HG03439 (cell line): ENCODE measurements around the gene COA7.

ENCODE experiments used
- ATAC-seq: cut with Tn5 transposase; IDR thresholded peaks from one replicate; pipeline ENCODE4 v1.9.1; 2021; ENCODE audit warnings: mild to moderate bottlenecking, moderate library complexity; ENCODE audit not compliant: unreplicated experiment

The COA7 gene

DNA sequence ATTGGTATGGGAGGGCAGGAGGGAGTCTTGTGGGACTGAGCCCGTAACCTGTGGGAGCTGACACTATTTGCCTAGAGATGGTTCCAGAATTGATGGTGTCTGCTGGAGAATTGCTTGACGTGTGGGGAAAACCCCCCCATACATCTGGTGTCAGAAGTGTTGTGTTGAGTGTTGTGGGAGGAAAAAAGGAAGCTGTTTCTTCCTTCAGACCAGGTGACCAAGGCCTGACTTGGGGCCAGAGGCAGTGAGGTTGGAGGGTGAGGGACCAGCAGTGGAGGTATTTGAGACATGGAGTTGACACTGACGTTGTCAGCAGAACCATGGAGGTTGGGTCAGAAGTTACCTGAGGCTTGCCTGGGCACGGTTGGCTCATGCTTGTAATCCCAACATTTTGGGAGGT lies 56.8 kb downstream of the COA7 start:
- no peak for ATAC-seq

DNA sequence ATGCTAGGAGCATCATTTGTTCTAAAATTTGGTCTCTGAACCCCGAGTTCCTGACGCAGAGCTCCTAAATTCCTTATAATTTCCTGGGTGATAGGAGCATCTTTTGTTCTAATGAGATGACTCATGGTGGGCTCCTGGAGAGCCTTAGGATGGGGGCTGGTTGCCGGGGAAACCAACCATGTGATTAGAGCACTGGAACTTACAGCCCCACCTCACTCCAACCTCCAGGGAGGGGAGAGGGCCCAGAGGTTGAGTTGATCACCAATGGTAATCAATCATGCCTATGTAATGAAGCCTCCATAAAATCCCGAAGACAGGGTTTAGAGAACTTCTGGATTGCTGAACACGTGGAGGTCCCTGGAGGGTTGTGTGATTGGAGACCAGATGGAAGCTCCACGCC lies 57.5 kb downstream of the COA7 start:
- ATAC-seq = no peak

DNA sequence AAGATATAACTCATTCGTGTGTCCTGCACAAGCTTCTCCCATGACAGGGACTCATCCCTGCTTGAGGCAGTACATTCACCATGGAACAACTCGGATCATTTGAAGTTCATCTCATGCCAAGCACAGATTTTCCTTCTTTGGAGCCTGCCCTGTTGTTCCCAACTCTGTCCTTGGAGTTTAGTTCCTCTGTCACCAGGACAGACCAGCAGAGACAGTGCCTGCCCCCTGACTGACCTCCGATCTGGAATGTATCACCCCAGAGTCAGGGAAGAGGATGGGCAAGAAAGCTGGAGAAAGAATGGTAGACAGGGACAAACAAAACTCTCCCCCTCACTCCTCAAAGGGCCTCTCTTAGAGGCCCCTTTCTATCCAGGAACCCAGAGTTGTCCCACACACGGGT lies 60.2 kb downstream of the COA7 start:
- ATAC-seq = no peak

DNA sequence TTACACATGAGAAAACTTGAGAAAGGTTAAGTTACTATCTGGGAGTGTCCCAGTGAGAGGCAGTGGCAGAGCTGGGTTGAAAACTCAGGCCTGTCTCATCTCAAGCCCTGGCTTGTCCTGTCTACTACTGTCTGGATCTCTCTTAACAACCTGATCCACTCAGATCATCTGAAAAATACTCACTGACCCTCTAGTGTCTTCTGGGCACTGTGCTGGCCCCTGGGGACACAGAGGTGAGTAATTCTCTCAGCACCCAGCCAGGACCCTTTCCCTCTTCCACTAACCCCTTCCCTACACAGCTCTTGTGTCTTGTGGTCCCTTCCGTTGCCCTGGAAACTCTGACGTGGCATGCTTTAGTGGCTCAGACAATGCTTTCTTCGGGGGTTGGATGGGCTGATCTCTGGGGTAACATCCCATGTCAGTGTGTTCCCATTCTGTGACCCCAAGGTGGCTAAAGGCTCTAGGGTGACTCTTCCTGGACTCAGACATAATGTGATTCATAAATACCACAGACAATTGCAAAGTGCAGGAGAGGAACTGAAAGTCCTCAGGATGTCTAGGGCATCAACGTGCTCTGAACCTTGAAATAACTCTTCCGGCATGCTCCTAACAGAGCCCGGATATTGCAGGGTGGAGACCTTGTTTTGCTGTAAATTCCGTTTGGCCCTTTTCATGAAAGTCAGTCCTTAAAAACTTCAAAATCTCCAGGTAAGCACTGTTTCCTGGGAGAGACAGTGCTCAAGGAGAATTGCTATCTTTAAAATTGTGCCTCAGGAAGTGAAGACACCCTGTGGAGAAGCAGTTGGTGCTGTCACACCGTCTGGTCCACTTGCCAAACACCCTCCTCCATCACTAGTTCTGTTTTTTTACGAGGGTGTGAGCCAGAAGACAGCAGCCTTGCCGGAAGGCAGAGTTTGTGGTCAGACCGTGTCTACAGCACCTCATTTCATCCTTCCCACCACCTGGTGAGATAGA lies 61.1 kb downstream of the COA7 start:
- peak; percentile 67 for ATAC-seq

DNA sequence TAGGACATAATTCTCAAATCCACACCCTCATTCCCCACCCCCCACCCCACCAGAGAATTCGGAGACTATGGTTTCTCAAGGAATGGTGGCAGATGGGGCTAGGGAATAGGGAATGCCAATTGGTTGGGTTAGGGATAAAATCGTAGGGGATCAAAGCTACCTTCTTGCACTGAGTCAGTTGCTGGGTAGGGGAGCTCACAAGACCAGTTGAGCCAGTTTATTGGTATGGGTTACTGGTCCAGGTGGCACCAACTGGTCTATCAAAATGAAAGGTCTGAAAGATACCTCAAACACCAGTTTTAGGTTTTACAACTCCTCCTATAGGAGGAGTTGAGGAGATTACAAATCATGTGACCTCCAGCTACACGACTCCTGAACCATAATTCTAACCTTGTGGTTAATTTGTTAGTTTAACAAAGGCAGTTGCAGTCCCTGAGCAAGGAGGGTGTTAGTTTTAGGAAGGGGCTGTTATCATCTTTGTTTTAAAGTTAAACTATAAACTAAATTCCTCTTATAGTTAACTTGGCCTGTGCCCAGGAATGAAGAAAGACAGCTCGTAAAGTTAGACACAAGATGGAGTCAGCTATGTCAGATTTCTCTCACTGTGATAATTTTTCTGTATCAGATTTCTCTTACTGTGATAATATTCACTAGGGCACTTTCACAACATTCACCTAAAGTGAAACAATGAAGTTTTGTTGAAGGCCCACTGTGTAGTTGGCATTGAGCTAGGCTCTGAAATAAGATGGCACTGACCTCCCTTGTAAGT lies 62.6 kb downstream of the COA7 start:
- no peak for ATAC-seq
